Stimulated activated CD4-positive, alpha-beta T cell treated with anti-CD3 and anti-CD28 coated beads, Interleukin-12 subunit alpha, Interleukin-12 subunit beta, amount 100 ng/mL, for 24 hours (primary cell): Measurements from ENCODE around the gene DIP2B.
"Not testable (repeated sequence)": the region's sequence is repeated elsewhere in the genome, so short reads cannot be mapped to it uniquely, and the experiment has no call there.

Experiments
- DNase-seq, 2 experiments: peaks; one replicate each; pipeline ENCODE4 v3.0.0-alpha.2; 2020; ENCODE audit warnings: low read depth in 2 of 2

Gene DIP2B

GRCh38 chr12:50677858-50678257 lies 173.1 kb downstream of the DIP2B start:
- DNase-seq = no peak

GRCh38 chr12:50678650-50679365 lies 174.0 kb downstream of the DIP2B start:
- no peak for DNase-seq

- no peak for DNase-seq
Observed at GRCh38 chr12:50679612-50680011, 174.8 kb downstream of the DIP2B start.

GRCh38 chr12:50681064-50681463 lies 176.3 kb downstream of the DIP2B start:
- not testable (repeated sequence) for DNase-seq

- no peak for DNase-seq
Observed at GRCh38 chr12:50685641-50686040, 180.9 kb downstream of the DIP2B start.

- no peak for DNase-seq
Observed at GRCh38 chr12:50686406-50686805, 181.6 kb downstream of the DIP2B start.

GRCh38 chr12:50686976-50687375 lies 182.2 kb downstream of the DIP2B start:
- no peak for DNase-seq

GRCh38 chr12:50689437-50689836 lies 184.7 kb downstream of the DIP2B start:
- DNase-seq = no peak

GRCh38 chr12:50690925-50691324 lies 186.1 kb downstream of the DIP2B start:
- DNase-seq = no peak

- DNase-seq = no peak
Observed at GRCh38 chr12:50695961-50696360, 191.2 kb downstream of the DIP2B start.

- no peak for DNase-seq
Observed at GRCh38 chr12:50696931-50697330, 192.1 kb downstream of the DIP2B start.

- DNase-seq = no peak
Observed at GRCh38 chr12:50699154-50699553, 194.4 kb downstream of the DIP2B start.

- DNase-seq = no peak
Observed at GRCh38 chr12:50699940-50700339, 195.2 kb downstream of the DIP2B start.

- DNase-seq = no peak
Observed at GRCh38 chr12:50706606-50707005, 201.8 kb downstream of the DIP2B start.

GRCh38 chr12:50707396-50707795 lies 202.6 kb downstream of the DIP2B start:
- no peak for DNase-seq

GRCh38 chr12:50708631-50709030 lies 203.8 kb downstream of the DIP2B start:
- DNase-seq = no peak

- DNase-seq = no peak
Observed at GRCh38 chr12:50711121-50711520, 206.3 kb downstream of the DIP2B start.

- no peak for DNase-seq
Observed at GRCh38 chr12:50715174-50715573, 210.4 kb downstream of the DIP2B start.

- DNase-seq = no peak
Observed at GRCh38 chr12:50718760-50719159, 214.0 kb downstream of the DIP2B start.

- no peak for DNase-seq
Observed at GRCh38 chr12:50720085-50720484, 215.3 kb downstream of the DIP2B start.

- no peak for DNase-seq
Observed at GRCh38 chr12:50720501-50720900, 215.7 kb downstream of the DIP2B start.

- no peak for DNase-seq
Observed at GRCh38 chr12:50723865-50724264, 219.1 kb downstream of the DIP2B start.

GRCh38 chr12:50725011-50725942 lies 220.5 kb downstream of the DIP2B start:
- DNase-seq = no peak
